Erythroblast (primary cell): ENCODE data around the gene ILF2.

ENCODE experiments used
- GATA1 ChIP-seq: IDR thresholded peaks from 2 replicates; pipeline ENCODE4 v1.6.1; 2011; ENCODE audit warnings: low read depth, mild to moderate bottlenecking, control low read depth, low read length, moderate library complexity
- POLR2A ChIP-seq: IDR thresholded peaks from 2 replicates; pipeline ENCODE4 v1.6.1; 2011; ENCODE audit warnings: mild to moderate bottlenecking, low read length

GRCh38 chr1:153643100-153643499, 27.7 kb downstream of the ILF2 start:
- no peak for TF ChIP-seq POLR2A
- no peak for TF ChIP-seq GATA1
